Suprapubic skin (tissue), 3 donors: ENCODE results near the gene GLP2R.

ENCODE experiments used
- EP300 ChIP-seq: sonication (generic); formaldehyde crosslinking; IDR thresholded peaks from one replicate; pipeline ENCODE4 v1.6.1; 2017; ENCODE audit warnings: antibody characterized with exemption
- POLR2A ChIP-seq, 2 donors: fragments of 450-650 bp; IDR thresholded peaks; one replicate each; pipeline ENCODE4 v1.6.1; 2017; ENCODE audit warnings: antibody characterized with exemption in 2 of 2, mild to moderate bottlenecking in 2 of 2, moderate library complexity in 2 of 2
- TF ChIP-seq, protein P1 (sequence below), 2 donors: fragments of 200-600 bp in 1 of 2; fragments of 450-650 bp in 1 of 2; sonication (generic) in 1 of 2; IDR thresholded peaks; one replicate each; pipeline ENCODE4 v1.5.1; 2016 to 2019; ENCODE audit warnings: antibody characterized with exemption in 2 of 2, mild to moderate bottlenecking in 1 of 2, moderate library complexity in 1 of 2

DNA sequence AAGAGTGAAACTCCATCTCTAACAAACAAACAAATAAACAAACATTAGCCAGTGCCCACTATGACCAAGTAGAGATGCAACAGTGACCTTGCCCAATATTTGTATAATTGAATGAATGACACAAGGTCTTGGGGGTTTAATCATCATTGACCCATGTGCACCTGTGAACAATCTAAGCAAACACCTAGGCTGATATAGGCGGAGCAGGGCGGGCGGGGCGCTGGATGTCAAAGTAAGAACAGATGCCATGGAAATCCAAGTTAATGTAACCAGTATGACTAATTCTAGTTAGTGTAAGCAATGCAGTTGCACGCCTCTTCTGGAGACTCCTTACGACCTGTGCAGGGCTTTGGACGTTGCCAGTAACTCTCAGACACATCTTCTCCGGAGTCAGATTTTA is 61.8 kb downstream of the GLP2R start:
- TF ChIP-seq, protein P1, sequence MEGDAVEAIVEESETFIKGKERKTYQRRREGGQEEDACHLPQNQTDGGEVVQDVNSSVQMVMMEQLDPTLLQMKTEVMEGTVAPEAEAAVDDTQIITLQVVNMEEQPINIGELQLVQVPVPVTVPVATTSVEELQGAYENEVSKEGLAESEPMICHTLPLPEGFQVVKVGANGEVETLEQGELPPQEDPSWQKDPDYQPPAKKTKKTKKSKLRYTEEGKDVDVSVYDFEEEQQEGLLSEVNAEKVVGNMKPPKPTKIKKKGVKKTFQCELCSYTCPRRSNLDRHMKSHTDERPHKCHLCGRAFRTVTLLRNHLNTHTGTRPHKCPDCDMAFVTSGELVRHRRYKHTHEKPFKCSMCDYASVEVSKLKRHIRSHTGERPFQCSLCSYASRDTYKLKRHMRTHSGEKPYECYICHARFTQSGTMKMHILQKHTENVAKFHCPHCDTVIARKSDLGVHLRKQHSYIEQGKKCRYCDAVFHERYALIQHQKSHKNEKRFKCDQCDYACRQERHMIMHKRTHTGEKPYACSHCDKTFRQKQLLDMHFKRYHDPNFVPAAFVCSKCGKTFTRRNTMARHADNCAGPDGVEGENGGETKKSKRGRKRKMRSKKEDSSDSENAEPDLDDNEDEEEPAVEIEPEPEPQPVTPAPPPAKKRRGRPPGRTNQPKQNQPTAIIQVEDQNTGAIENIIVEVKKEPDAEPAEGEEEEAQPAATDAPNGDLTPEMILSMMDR (IDR thresholded peaks at IDR 0.05), result no peak
- TF ChIP-seq POLR2A (IDR thresholded peaks at IDR 0.05) (no peak), EP300 (no peak)
